SJCRH30 (cell line): Measurements from ENCODE around the gene C16orf96. TPM values are rescaled to one million over a fixed set of nuclear protein-coding genes. Genes with fewer than 3 reads are reported as not detected.
"Not testable (repeated sequence)": the region's sequence is repeated elsewhere in the genome, so short reads cannot be mapped to it uniquely, and the experiment has no call there.

Experiments used
- DNase-seq, 2 experiments: peaks; one replicate each; pipeline ENCODE4 v3.0.0-alpha.2; 2015 to 2020
- H3K27ac ChIP-seq: fragments of 250-450 bp; sonication (Bioruptor Pico); 2 replicates; pipeline ENCODE4 v1.5.1; 2020; ENCODE audit warnings: mild to moderate bottlenecking, moderate library complexity
- H3K27me3 ChIP-seq: fragments of 250-450 bp; sonication (Bioruptor Pico); 2 replicates; pipeline ENCODE4 v1.5.1; 2020; ENCODE audit warnings: mild to moderate bottlenecking, moderate library complexity
- H3K36me3 ChIP-seq: fragments of 250-450 bp; sonication (Bioruptor Pico); 2 replicates; pipeline ENCODE4 v1.5.1; 2020; ENCODE audit warnings: mild to moderate bottlenecking, moderate library complexity
- H3K4me1 ChIP-seq: fragments of 250-450 bp; sonication (Bioruptor Pico); 2 replicates; pipeline ENCODE4 v1.5.1; 2020; ENCODE audit warnings: mild to moderate bottlenecking, moderate library complexity
- H3K4me3 ChIP-seq: fragments of 250-450 bp; sonication (Bioruptor Pico); 2 replicates; pipeline ENCODE4 v1.5.1; 2020; ENCODE audit warnings: mild to moderate bottlenecking, moderate library complexity
- H3K9me3 ChIP-seq: fragments of 250-450 bp; sonication (Bioruptor Pico); replicated peaks from 2 replicates; pipeline ENCODE4 v1.5.1; 2020; ENCODE audit warnings: mild to moderate bottlenecking, moderate library complexity
- total RNA-seq: library from RNA; depleted of rRNA; stranded (reverse); fragments of >200 nt; shearing (Covaris generic); gene quantifications from 2 replicates; pipeline ENCODE4 v1.2.3, GENCODE V29; 2014

The C16orf96 gene
- total RNA-seq, 1 experiment from 2014 or later, result not detected

- no peak for DNase-seq
- Histone ChIP-seq H3K4me1 (no peaks in the 10 kb centered on the region), H3K4me3 (no peak overlapping the region), H3K27ac (no peak overlapping the region), H3K9me3 (no peaks in the 10 kb centered on the region), H3K27me3 (no peaks in the 10 kb centered on the region), H3K36me3 (no peaks in the 10 kb centered on the region)
Observed at GRCh38 chr16:4566144-4566543, 10.0 kb downstream of the C16orf96 start.

- H3K9me3 ChIP-seq, result no peaks in the 10 kb centered on the region
- H3K27me3 ChIP-seq, result no peaks in the 10 kb centered on the region
Observed at GRCh38 chr16:4570086-4570485, 13.9 kb downstream of the C16orf96 start.

GRCh38 chr16:4570688-4571321 is 14.7 kb downstream of the C16orf96 start:
- H3K4me3 ChIP-seq, result no peak overlapping the region
- DNase-seq, result no peak
- H3K4me1 ChIP-seq, result no peaks in the 10 kb centered on the region; the same call in 1 of the 2 replicates
- H3K27me3 ChIP-seq, result no peaks in the 10 kb centered on the region
- H3K36me3 ChIP-seq, result no peaks in the 10 kb centered on the region
- no peaks in the 10 kb centered on the region for H3K9me3 ChIP-seq
- H3K27ac ChIP-seq, result no peak overlapping the region

More at GRCh38 chr16:4570086-4570485, 13.9 kb downstream of the C16orf96 start:
- no peaks in the 10 kb centered on the region for H3K36me3 ChIP-seq
- no peaks in the 10 kb centered on the region; the same call in 1 of the 2 replicates for H3K4me1 ChIP-seq
- DNase-seq, result no peak
- no peak overlapping the region for H3K4me3 ChIP-seq
- H3K27ac ChIP-seq, result no peak overlapping the region

- H3K36me3 ChIP-seq, result no peaks in the 10 kb centered on the region
- peak; percentile 44 to 66 for DNase-seq
- H3K4me1 ChIP-seq, result no peaks in the 10 kb centered on the region; the same call in 1 of the 2 replicates
- H3K9me3 ChIP-seq, result no peaks in the 10 kb centered on the region
- H3K4me3 ChIP-seq, result no peak overlapping the region
- H3K27me3 ChIP-seq, result no peaks in the 10 kb centered on the region
- H3K27ac ChIP-seq, result no peak overlapping the region
Observed at GRCh38 chr16:4572715-4573114, 16.6 kb downstream of the C16orf96 start.

- not testable (repeated sequence) for H3K36me3 ChIP-seq, H3K4me1 ChIP-seq, H3K27ac ChIP-seq, H3K27me3 ChIP-seq, H3K9me3 ChIP-seq, DNase-seq, H3K4me3 ChIP-seq
Observed at GRCh38 chr16:4573926-4574325, 17.8 kb downstream of the C16orf96 start.

- Histone ChIP-seq H3K27me3 (no peaks in the 10 kb centered on the region), H3K9me3 (no peaks in the 10 kb centered on the region), H3K36me3 (no peaks in the 10 kb centered on the region), H3K4me3 (no peak overlapping the region), H3K4me1 (no peaks in the 10 kb centered on the region; the same call in 1 of the 2 replicates), H3K27ac (no peak overlapping the region)
- no peak for DNase-seq
Observed at GRCh38 chr16:4574919-4575705, 19.0 kb downstream of the C16orf96 start.

- Histone ChIP-seq H3K9me3 (no peaks in the 10 kb centered on the region), H3K27ac (no peak overlapping the region), H3K27me3 (no peaks in the 10 kb centered on the region), H3K36me3 (no peaks in the 10 kb centered on the region), H3K4me3 (no peak overlapping the region), H3K4me1 (no peaks in the 10 kb centered on the region; the same call in 1 of the 2 replicates)
- DNase-seq, result no peak
Observed at GRCh38 chr16:4576008-4576407, 19.9 kb downstream of the C16orf96 start.

- no peaks in the 10 kb centered on the region for H3K36me3 ChIP-seq
- no peaks in the 10 kb centered on the region for H3K9me3 ChIP-seq
- H3K27ac ChIP-seq, result no peak overlapping the region
- no peaks in the 10 kb centered on the region for H3K4me1 ChIP-seq
- DNase-seq, result no peak
- no peak overlapping the region for H3K4me3 ChIP-seq
- H3K27me3 ChIP-seq, result no peaks in the 10 kb centered on the region
Observed at GRCh38 chr16:4578961-4579530, 22.9 kb downstream of the C16orf96 start.

- Histone ChIP-seq H3K9me3 (no peaks in the 10 kb centered on the region), H3K4me1 (no peaks in the 10 kb centered on the region), H3K27me3 (no peaks in the 10 kb centered on the region), H3K36me3 (no peaks in the 10 kb centered on the region), H3K4me3 (no peak overlapping the region), H3K27ac (no peak overlapping the region)
- no peak for DNase-seq
Observed at GRCh38 chr16:4580250-4580649, 24.1 kb downstream of the C16orf96 start.

GRCh38 chr16:4583906-4584305 is 27.8 kb downstream of the C16orf96 start:
- H3K36me3 ChIP-seq, result no peaks in the 10 kb centered on the region
- no peaks in the 10 kb centered on the region for H3K9me3 ChIP-seq
- H3K27ac ChIP-seq, result no peak overlapping the region
- H3K27me3 ChIP-seq, result no peaks in the 10 kb centered on the region
- no peaks in the 10 kb centered on the region for H3K4me1 ChIP-seq
- no peak for DNase-seq
- no peak overlapping the region for H3K4me3 ChIP-seq

GRCh38 chr16:4586291-4586690 is 30.2 kb downstream of the C16orf96 start:
- no peaks in the 10 kb centered on the region for H3K27me3 ChIP-seq
- no peaks in the 10 kb centered on the region for H3K4me1 ChIP-seq
- H3K27ac ChIP-seq, result no peak overlapping the region
- no peak overlapping the region for H3K4me3 ChIP-seq
- peak; percentile 35 to 61 for DNase-seq
- H3K36me3 ChIP-seq, result no peaks in the 10 kb centered on the region
- no peaks in the 10 kb centered on the region for H3K9me3 ChIP-seq

- Histone ChIP-seq H3K27me3 (no peaks in the 10 kb centered on the region), H3K4me3 (no peak overlapping the region), H3K9me3 (no peaks in the 10 kb centered on the region), H3K27ac (no peak overlapping the region), H3K36me3 (no peaks in the 10 kb centered on the region), H3K4me1 (peaks cover 6% of the 10 kb centered on the region)
- no peak for DNase-seq
Observed at GRCh38 chr16:4588386-4588785, 32.2 kb downstream of the C16orf96 start.

GRCh38 chr16:4588961-4589360 is 32.8 kb downstream of the C16orf96 start:
- Histone ChIP-seq H3K9me3 (no peaks in the 10 kb centered on the region), H3K27me3 (no peaks in the 10 kb centered on the region), H3K27ac (no peak overlapping the region), H3K36me3 (no peaks in the 10 kb centered on the region), H3K4me1 (peaks cover 12% of the 10 kb centered on the region), H3K4me3 (no peak overlapping the region)
- DNase-seq, result no peak

GRCh38 chr16:4591191-4591590 is 35.1 kb downstream of the C16orf96 start:
- no peak overlapping the region for H3K27ac ChIP-seq
- no peak overlapping the region for H3K4me3 ChIP-seq
- H3K4me1 ChIP-seq, result peaks cover 13% of the 10 kb centered on the region
- no peaks in the 10 kb centered on the region for H3K9me3 ChIP-seq
- H3K27me3 ChIP-seq, result no peaks in the 10 kb centered on the region
- no peak for DNase-seq
- H3K36me3 ChIP-seq, result no peaks in the 10 kb centered on the region

GRCh38 chr16:4591706-4592470 is 35.7 kb downstream of the C16orf96 start:
- no peaks in the 10 kb centered on the region for H3K27me3 ChIP-seq
- H3K9me3 ChIP-seq, result no peaks in the 10 kb centered on the region
- no peak overlapping the region for H3K27ac ChIP-seq
- DNase-seq, result no peak
- no peaks in the 10 kb centered on the region for H3K36me3 ChIP-seq
- H3K4me3 ChIP-seq, result no peak overlapping the region
- peaks cover 13% of the 10 kb centered on the region for H3K4me1 ChIP-seq
